OCI-LY1 (cell line): Measurements from ENCODE around the gene FEV.

Experiments used
- H2AFZ ChIP-seq: fragments of 200-600 bp; sonication (generic), shearing (Covaris generic); 2 replicates; pipeline ENCODE4 v1.6.0; 2014; ENCODE audit warnings: antibody characterized with exemption, mild to moderate bottlenecking, low read length
- H3F3A ChIP-seq: fragments of 200-600 bp; sonication (generic), shearing (Covaris generic); 2 replicates; pipeline ENCODE4 v1.6.0; 2014; ENCODE audit warnings: mild to moderate bottlenecking, antibody characterized with exemption, low read length, moderate library complexity; ENCODE audit not compliant: insufficient read depth
- H3K27ac ChIP-seq: fragments of 200-600 bp; sonication (generic); 2 replicates; pipeline ENCODE4 v1.5.1; 2014; ENCODE audit warnings: low read length, mixed run types, mild to moderate bottlenecking, low read depth; ENCODE audit not compliant: poor library complexity, severe bottlenecking
- H3K27me3 ChIP-seq: fragments of 200-600 bp; sonication (generic); 2 replicates; pipeline ENCODE4 v1.6.0; 2014; ENCODE audit warnings: antibody characterized with exemption, mild to moderate bottlenecking, low read length, moderate library complexity; ENCODE audit not compliant: insufficient read depth
- H3K36me3 ChIP-seq: fragments of 200-600 bp; sonication (generic); 2 replicates; pipeline ENCODE4 v1.6.1; 2014; ENCODE audit warnings: mild to moderate bottlenecking, antibody characterized with exemption, low read length, moderate library complexity, mixed read lengths; ENCODE audit not compliant: insufficient read depth
- H3K4me1 ChIP-seq: fragments of 200-600 bp; sonication (generic); 2 replicates; pipeline ENCODE4 v1.5.1; 2014; ENCODE audit warnings: mild to moderate bottlenecking, low read length, moderate library complexity; ENCODE audit not compliant: insufficient read depth, severe bottlenecking
- H3K4me2 ChIP-seq: fragments of 200-600 bp; sonication (generic), shearing (Covaris generic); 2 replicates; pipeline ENCODE4 v1.6.1; 2014; ENCODE audit warnings: low read length
- H3K4me3 ChIP-seq: fragments of 200-600 bp; sonication (generic); 2 replicates; pipeline ENCODE4 v1.5.1; 2014; ENCODE audit warnings: low read length, low read depth, mild to moderate bottlenecking, mixed read lengths; ENCODE audit not compliant: poor library complexity, severe bottlenecking
- H3K79me2 ChIP-seq: fragments of 200-600 bp; shearing (Covaris generic); 2 replicates; pipeline ENCODE4 v1.6.1; 2016; ENCODE audit warnings: mixed run types, low read length, mixed read lengths; ENCODE audit not compliant: insufficient read depth
- H3K9ac ChIP-seq: fragments of 200-600 bp; sonication (generic), shearing (Covaris generic); 2 replicates; pipeline ENCODE4 v1.6.1; 2014; ENCODE audit warnings: mild to moderate bottlenecking, low read length, mixed read lengths
- H3K9me2 ChIP-seq: fragments of 200-600 bp; sonication (generic), shearing (Covaris generic); 2 replicates; pipeline ENCODE4 v1.6.1; 2014; ENCODE audit warnings: low read depth, mild to moderate bottlenecking, low read length, mixed read lengths
- H3K9me3 ChIP-seq: fragments of 200-600 bp; shearing (Covaris generic); 2 replicates; pipeline ENCODE4 v1.6.1; 2014; ENCODE audit warnings: low read length, mixed read lengths
- H4K20me1 ChIP-seq: fragments of 200-600 bp; sonication (generic), shearing (Covaris generic); 2 replicates; pipeline ENCODE4 v1.6.0; 2016; ENCODE audit warnings: mild to moderate bottlenecking, low read length; ENCODE audit not compliant: insufficient read depth
- CTCF ChIP-seq: fragments of 200-600 bp; sonication (generic), shearing (Covaris generic); IDR thresholded peaks from 2 replicates; pipeline ENCODE4 v1.5.1; 2017; ENCODE audit warnings: mild to moderate bottlenecking, antibody characterized with exemption, low read length, moderate library complexity, mixed read lengths
- EZH2 ChIP-seq: fragments of 200-600 bp; sonication (generic), shearing (Covaris generic); IDR thresholded peaks from 2 replicates; pipeline ENCODE4 v1.8.0; 2017; ENCODE audit warnings: borderline replicate concordance, mixed run types, mild to moderate bottlenecking, antibody characterized with exemption, low read length, moderate library complexity, mixed read lengths

FEV gene

DNA sequence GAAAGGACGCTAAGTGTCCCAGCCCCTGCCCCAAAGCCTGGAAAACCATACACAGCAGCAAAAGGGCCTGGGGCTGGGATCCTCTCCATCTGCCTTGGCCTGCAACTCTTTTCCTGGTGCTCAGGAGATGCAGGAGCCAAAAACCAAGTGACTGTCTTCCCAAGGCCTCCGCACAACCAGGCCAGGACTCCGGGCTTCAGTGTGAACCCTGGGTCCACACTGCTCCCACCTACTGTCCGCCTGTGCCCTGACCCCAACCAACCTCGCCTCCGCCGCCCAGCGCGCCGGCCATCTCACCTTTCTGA lies 1.1 kb downstream of the FEV start:
- no peaks in the 10 kb centered on the region for H4K20me1 ChIP-seq
- H3K36me3 ChIP-seq: no peaks in the 10 kb centered on the region
- H3K9me3 ChIP-seq: no peaks in the 10 kb centered on the region
- no peaks in the 10 kb centered on the region for H3F3A ChIP-seq
- H3K4me3 ChIP-seq: no peak overlapping the region
- no peak overlapping the region for H3K9ac ChIP-seq
- TF ChIP-seq CTCF (no peak), EZH2 (no peak)
- no peaks in the 10 kb centered on the region for H3K4me1 ChIP-seq
- H3K4me2 ChIP-seq: no peak overlapping the region
- H2AFZ ChIP-seq: no peak overlapping the region
- no peaks in the 10 kb centered on the region for H3K79me2 ChIP-seq
- no peaks in the 10 kb centered on the region for H3K9me2 ChIP-seq
- no peak overlapping the region for H3K27ac ChIP-seq
- H3K27me3 ChIP-seq: no peaks in the 10 kb centered on the region

DNA sequence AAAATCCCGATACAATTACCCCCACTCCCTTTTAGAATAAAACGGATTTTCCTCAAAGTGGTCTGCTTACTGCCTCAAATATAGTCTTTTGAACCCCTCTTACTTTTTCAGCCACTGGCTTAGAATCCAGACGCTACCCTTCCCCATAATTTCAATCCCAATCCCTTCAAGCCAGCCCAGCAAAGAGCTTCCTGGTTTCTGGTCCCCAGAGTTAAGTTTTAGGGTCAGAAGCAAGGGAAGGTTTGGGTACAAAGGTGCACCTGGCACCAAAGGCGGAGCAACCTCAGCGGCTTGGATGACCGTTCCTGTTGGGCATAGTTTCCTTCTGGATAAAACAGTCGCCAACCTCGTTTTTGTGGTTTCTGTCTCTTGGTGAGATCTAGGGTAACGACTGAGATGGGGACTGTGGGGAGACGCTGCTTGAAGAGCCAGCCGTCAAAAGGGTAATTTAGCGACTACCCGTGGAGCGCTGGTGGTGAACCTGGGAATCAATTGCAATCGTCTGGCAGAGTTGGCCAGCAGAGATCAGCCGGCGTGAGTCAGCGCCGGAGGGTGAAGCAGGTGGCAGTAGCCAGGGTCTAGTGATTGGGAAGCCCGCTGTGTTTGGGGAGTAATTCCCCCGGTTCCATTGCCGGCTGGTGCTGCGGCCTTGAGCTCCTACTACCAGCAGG lies 1.6 kb downstream of the FEV start:
- Histone ChIP-seq H3K4me3 (no peak overlapping the region), H3K27ac (no peak overlapping the region), H3K79me2 (no peaks in the 10 kb centered on the region), H4K20me1 (no peaks in the 10 kb centered on the region), H3K4me2 (no peak overlapping the region), H3K9me2 (no peaks in the 10 kb centered on the region), H3F3A (no peaks in the 10 kb centered on the region), H3K4me1 (no peaks in the 10 kb centered on the region), H3K27me3 (no peaks in the 10 kb centered on the region), H2AFZ (no peak overlapping the region), H3K9ac (no peak overlapping the region), H3K9me3 (no peaks in the 10 kb centered on the region), H3K36me3 (no peaks in the 10 kb centered on the region)
- TF ChIP-seq CTCF: no peak
- no peak for TF ChIP-seq EZH2

DNA sequence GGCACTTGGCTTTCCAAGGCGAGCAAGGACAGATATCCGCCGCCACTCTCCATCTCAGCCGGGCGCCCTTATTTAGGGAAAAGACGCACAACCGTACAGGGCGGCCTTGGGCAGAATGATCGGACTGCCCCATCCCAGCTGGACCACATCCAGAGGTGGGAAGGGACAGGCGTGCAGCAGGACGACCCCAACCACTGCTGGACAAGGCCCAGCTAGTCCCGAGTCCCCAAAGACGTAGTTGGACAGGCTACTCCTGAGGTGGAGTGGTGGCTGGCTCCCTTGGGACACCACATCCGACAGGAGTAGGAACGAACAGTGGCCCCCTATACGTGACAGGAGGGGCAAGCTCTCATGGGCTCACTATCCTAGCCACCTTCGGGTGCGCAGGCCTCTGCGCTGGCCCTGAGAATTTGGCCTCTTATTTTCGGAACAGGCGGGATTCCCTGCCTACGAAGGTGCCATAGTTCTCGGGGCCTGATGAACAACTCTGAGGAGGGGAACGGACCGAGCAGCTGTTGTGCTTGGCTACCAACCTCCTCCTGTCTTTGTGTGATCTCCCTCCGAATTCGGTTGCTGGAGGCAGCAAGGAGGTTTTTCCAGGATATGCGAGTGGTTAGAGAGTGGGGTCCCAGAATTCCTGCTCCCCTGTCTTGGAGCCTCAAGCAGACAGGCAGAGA lies 2.3 kb downstream of the FEV start:
- H3K27me3 ChIP-seq: no peaks in the 10 kb centered on the region
- H2AFZ ChIP-seq: no peak overlapping the region
- H4K20me1 ChIP-seq: no peaks in the 10 kb centered on the region
- no peaks in the 10 kb centered on the region for H3K9me3 ChIP-seq
- H3K79me2 ChIP-seq: no peaks in the 10 kb centered on the region
- H3K4me2 ChIP-seq: no peak overlapping the region
- no peaks in the 10 kb centered on the region for H3K36me3 ChIP-seq
- H3K4me3 ChIP-seq: no peak overlapping the region
- no peaks in the 10 kb centered on the region for H3K9me2 ChIP-seq
- H3K27ac ChIP-seq: no peak overlapping the region
- no peaks in the 10 kb centered on the region for H3F3A ChIP-seq
- H3K4me1 ChIP-seq: no peaks in the 10 kb centered on the region
- TF ChIP-seq CTCF: no peak
- TF ChIP-seq EZH2: no peak
- no peak overlapping the region for H3K9ac ChIP-seq
